Endothelial cell of umbilical vein (primary cell): ENCODE measurements around the gene CPT1A.

Experiments
- EZH2 ChIP-seq: IDR thresholded peaks from 2 replicates; pipeline ENCODE4 v1.6.1; 2012; ENCODE audit warnings: borderline replicate concordance, low read depth, mild to moderate bottlenecking, moderate library complexity, low read length, inconsistent platforms; ENCODE audit not compliant: severe bottlenecking
- TF ChIP-seq, protein P1 (sequence below), 2 donors: IDR thresholded peaks; 1 replicate in 1 of 2; 2 replicates in 1 of 2; pipeline ENCODE4 v1.5.1; 2011; ENCODE audit warnings: low read length in 2 of 2, mild to moderate bottlenecking in 2 of 2, moderate library complexity in 2 of 2, control low read depth in 1 of 2, inconsistent platforms in 1 of 2, low read depth in 1 of 2; ENCODE audit not compliant: insufficient read depth in 1 of 2; ENCODE audit errors: extremely low read depth in 1 of 2

DNA sequence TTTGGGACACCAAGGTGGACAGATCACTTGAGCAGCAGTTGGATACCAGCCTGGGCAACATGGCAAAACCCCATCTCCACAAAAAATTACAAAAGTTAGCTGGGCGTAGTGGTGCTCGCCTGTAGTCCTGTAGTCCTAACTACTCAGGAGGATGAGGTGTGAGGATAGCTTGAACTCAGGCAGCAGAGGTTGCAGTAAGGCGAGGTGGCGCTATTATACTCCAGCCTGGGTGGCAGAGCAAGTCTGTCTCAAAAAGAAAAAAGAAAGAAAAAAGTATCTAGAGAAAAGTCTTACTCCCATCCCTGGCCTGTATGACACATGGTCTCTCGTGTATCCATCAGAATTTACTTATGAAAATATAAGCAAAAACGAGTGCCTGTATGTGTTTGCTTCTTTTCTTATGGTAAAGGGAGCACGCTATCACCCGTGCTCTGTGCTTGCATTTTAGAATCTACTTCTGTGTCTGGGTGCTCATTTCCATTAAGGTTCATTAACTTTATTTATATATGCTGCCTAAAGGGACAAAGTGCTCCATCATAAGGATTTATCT lies 15.4 kb upstream of the CPT1A start:
- no peak for TF ChIP-seq EZH2
- TF ChIP-seq, protein P1, sequence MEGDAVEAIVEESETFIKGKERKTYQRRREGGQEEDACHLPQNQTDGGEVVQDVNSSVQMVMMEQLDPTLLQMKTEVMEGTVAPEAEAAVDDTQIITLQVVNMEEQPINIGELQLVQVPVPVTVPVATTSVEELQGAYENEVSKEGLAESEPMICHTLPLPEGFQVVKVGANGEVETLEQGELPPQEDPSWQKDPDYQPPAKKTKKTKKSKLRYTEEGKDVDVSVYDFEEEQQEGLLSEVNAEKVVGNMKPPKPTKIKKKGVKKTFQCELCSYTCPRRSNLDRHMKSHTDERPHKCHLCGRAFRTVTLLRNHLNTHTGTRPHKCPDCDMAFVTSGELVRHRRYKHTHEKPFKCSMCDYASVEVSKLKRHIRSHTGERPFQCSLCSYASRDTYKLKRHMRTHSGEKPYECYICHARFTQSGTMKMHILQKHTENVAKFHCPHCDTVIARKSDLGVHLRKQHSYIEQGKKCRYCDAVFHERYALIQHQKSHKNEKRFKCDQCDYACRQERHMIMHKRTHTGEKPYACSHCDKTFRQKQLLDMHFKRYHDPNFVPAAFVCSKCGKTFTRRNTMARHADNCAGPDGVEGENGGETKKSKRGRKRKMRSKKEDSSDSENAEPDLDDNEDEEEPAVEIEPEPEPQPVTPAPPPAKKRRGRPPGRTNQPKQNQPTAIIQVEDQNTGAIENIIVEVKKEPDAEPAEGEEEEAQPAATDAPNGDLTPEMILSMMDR (IDR thresholded peaks at IDR 0.05; ENCODE audit: extremely low read depth in 1 of 2, insufficient read depth in 1 of 2, low read depth in 1 of 2, low read length in 2 of 2), result no peak
